K562 (cell line): Measurements from ENCODE around the gene PLXDC2. TPM values are rescaled to one million over a fixed set of nuclear protein-coding genes. Genes with fewer than 3 reads are reported as not detected.

Experiments
- ATAC-seq: fragments of 200-7000 bp; cut with Tn5 transposase; 3 replicates; pipeline ENCODE4 v1.9.1; 2020; ENCODE audit warnings: moderate library complexity
- BruUV-seq: library from RNA; stranded (reverse); fragments of 400-500 nt; replicated peaks from 2 replicates; lab custom pipeline; 2021; lab: Mats Ljungman, UMichigan
- CTCF ChIA-PET: fragments of 300-600 bp; formaldehyde crosslinking; extraction: SDS; loops from one replicate; lab custom pipeline; 2021; ENCODE audit warnings: low intra/inter-chr PET ratio; lab: Yijun Ruan, JAX
- POLR2A ChIA-PET: fragments of 300-600, 350-650 bp; sonication (Branson Sonifier 250); formaldehyde crosslinking; extraction: SDS; loops from one replicate; lab custom pipeline; 2021; ENCODE audit warnings: antibody characterized with exemption, inconsistent platforms; lab: Yijun Ruan, JAX
- DNase-seq, 4 experiments: peaks; one replicate each; pipeline versions ENCODE4 v3.0.0 to v3.0.0-alpha.2; 2011 to 2018; ENCODE audit warnings: low spot score in 3 of 4, mixed read lengths in 3 of 4; ENCODE audit errors: extremely low read depth in 1 of 4
- FAIRE-seq: peaks from 2 replicates; lab custom pipeline; 2011; peaks lifted over from hg19 to GRCh38; lab: Jason Lieb, UNC
- H2AFZ ChIP-seq: 2 replicates; pipeline ENCODE4 v1.6.0; 2011; ENCODE audit warnings: low read depth, low read length, control low read depth, inconsistent platforms
- H3K27ac ChIP-seq: fragments of 200-600 bp; 3 replicates; pipeline ENCODE4 v1.8.0; 2011; ENCODE audit warnings: low read depth, mild to moderate bottlenecking, control low read depth, inconsistent platforms, low read length, moderate library complexity, mixed read lengths; ENCODE audit errors: extremely low read depth
- H3K27me3 ChIP-seq, 2 experiments: fragments of 300-600 bp in 1 of 2; 2 replicates in 1 of 2; 3 replicates in 1 of 2; pipeline versions ENCODE4 v1.6.0 to v1.8.0; 2011; ENCODE audit warnings: inconsistent platforms in 2 of 2, low read length in 2 of 2, mild to moderate bottlenecking in 1 of 2, mixed read lengths in 1 of 2, moderate library complexity in 1 of 2; ENCODE audit not compliant: control insufficient read depth in 2 of 2, insufficient read depth in 2 of 2
- H3K36me3 ChIP-seq: fragments of 300-600 bp; 3 replicates; pipeline ENCODE4 v1.8.0; 2011; ENCODE audit warnings: mild to moderate bottlenecking, low read length, inconsistent platforms; ENCODE audit not compliant: control insufficient read depth, insufficient read depth
- H3K4me1 ChIP-seq, 2 experiments: fragments of 200-600 bp in 1 of 2; replicated peaks in 1 of 2; 2 replicates in 1 of 2; 3 replicates in 1 of 2; pipeline versions ENCODE4 v1.5.1 to v1.8.0; 2011; ENCODE audit warnings: inconsistent platforms in 2 of 2, low read length in 2 of 2, mild to moderate bottlenecking in 1 of 2, mixed read lengths in 1 of 2, moderate library complexity in 1 of 2; ENCODE audit not compliant: control insufficient read depth in 2 of 2, insufficient read depth in 2 of 2
- H3K4me2 ChIP-seq: 2 replicates; pipeline ENCODE4 v1.6.1; 2011; ENCODE audit warnings: low read length, control low read depth, inconsistent platforms, mixed read lengths; ENCODE audit not compliant: insufficient read depth
- H3K4me3 ChIP-seq: fragments of 200-600 bp; sonication (generic), shearing (Covaris generic); 2 replicates; pipeline ENCODE4 v1.5.1; 2016; ENCODE audit warnings: control low read depth, inconsistent platforms
- H3K79me2 ChIP-seq: fragments of 200-600 bp; 3 replicates; pipeline ENCODE4 v1.8.0; 2011; ENCODE audit warnings: low read length, inconsistent platforms; ENCODE audit not compliant: control insufficient read depth, insufficient read depth
- H3K9ac ChIP-seq, 2 experiments: 2 replicates each; pipeline versions ENCODE4 v1.6.0 to v1.6.1; 2011; ENCODE audit warnings: low read depth in 2 of 2, low read length in 2 of 2, control low read depth in 1 of 2, inconsistent platforms in 1 of 2, mild to moderate bottlenecking in 1 of 2, mixed read lengths in 1 of 2; ENCODE audit not compliant: insufficient read depth in 1 of 2
- H3K9me1 ChIP-seq: one replicate; pipeline ENCODE4 v1.6.0; 2011; ENCODE audit warnings: inconsistent platforms, mild to moderate bottlenecking, low read length, moderate library complexity; ENCODE audit not compliant: control insufficient read depth, insufficient read depth
- H3K9me3 ChIP-seq: replicated peaks from 2 replicates; pipeline ENCODE4 v1.5.1; 2011; ENCODE audit warnings: low read depth, low read length, inconsistent platforms; ENCODE audit not compliant: control insufficient read depth, insufficient read depth
- H4K20me1 ChIP-seq: replicated peaks from 2 replicates; pipeline ENCODE4 v1.6.1; 2011; ENCODE audit warnings: low read length, inconsistent platforms, mixed read lengths; ENCODE audit not compliant: control insufficient read depth, insufficient read depth
- ASH1L ChIP-seq: fragments of 450-650 bp; IDR thresholded peaks from 2 replicates; pipeline ENCODE4 v1.6.1; 2018; ENCODE audit warnings: borderline replicate concordance, mild to moderate bottlenecking, low read depth; ENCODE audit not compliant: partially characterized antibody
- HDAC8 ChIP-seq: fragments of 450-650 bp; IDR thresholded peaks from 2 replicates; pipeline ENCODE4 v1.6.1; 2016; ENCODE audit warnings: mild to moderate bottlenecking, missing genetic modification characterization, moderate library complexity, missing compliant biosample characterization
- JUN ChIP-seq, 2 experiments: sonication (generic) in 1 of 2; formaldehyde crosslinking in 1 of 2; IDR thresholded peaks; 2 replicates each; pipeline versions ENCODE4 v1.6.1 to v1.8.0; 2012 to 2022; ENCODE audit warnings: borderline replicate concordance in 2 of 2, mild to moderate bottlenecking in 2 of 2, improper control_type of control experiment in 1 of 2, low read depth in 1 of 2, low read length in 1 of 2, missing genetic modification reagents in 1 of 2
- L3MBTL2 ChIP-seq: fragments of 450-650 bp; IDR thresholded peaks from 2 replicates; pipeline ENCODE4 v1.6.1; 2016; ENCODE audit warnings: mild to moderate bottlenecking, moderate library complexity
- POLR2AphosphoS2 ChIP-seq: IDR thresholded peaks from 2 replicates; pipeline ENCODE4 v1.6.1; 2012; ENCODE audit warnings: low read length, improper control_type of control experiment
- ZBTB1 ChIP-seq: sonication (generic); formaldehyde crosslinking; IDR thresholded peaks from 2 replicates; pipeline ENCODE4 v1.8.1; 2023; ENCODE audit warnings: missing genetic modification reagents, low read depth, mild to moderate bottlenecking, borderline replicate concordance
- ZFPM2 ChIP-seq: fragments of 250-450 bp; sonication (Bioruptor Pico); IDR thresholded peaks from 2 replicates; pipeline ENCODE4 v1.5.1; 2022; ENCODE audit warnings: mild to moderate bottlenecking
- ZNF12 ChIP-seq: sonication (generic); formaldehyde crosslinking; IDR thresholded peaks from 2 replicates; pipeline ENCODE4 v1.4.0; 2020; ENCODE audit warnings: mild to moderate bottlenecking, missing genetic modification reagents
- ZNF146 ChIP-seq: IDR thresholded peaks from one replicate; pipeline ENCODE4 v1.6.1; 2018; ENCODE audit warnings: missing compliant biosample characterization; ENCODE audit not compliant: unreplicated experiment
- WGBS: fragments of 100-300 bp; shearing (Covaris generic); methylation state at CpG from one replicate; pipeline ENCODE4 v1.1.6; 2016; ENCODE audit warnings: low coverage, mixed read lengths; ENCODE audit not compliant: insufficient coverage; ENCODE audit errors: missing lambda C conversion rate; 5-methylcytosine and 5-hydroxymethylcytosine counted together
- in situ Hi-C: fragments of 300-500 bp; cut with MboI; formaldehyde crosslinking; loops from 4 replicates; pipeline ENCODE4 v1.15.0; 2018; ENCODE audit warnings: inconsistent platforms, mixed read lengths
- intact Hi-C: fragments of 100-400 bp; cut with micrococcal nuclease; formaldehyde crosslinking; loops from 2 replicates; pipeline ENCODE4 v1.14.2; 2022
- polyA plus RNA-seq, 8 experiments: library from polyadenylated mRNA; depleted of rRNA in 4 of 8; stranded (reverse) in 5 of 8; unstranded in 3 of 8; fragments of >200 nt; fragmentation: Nextera tagmentation in 2 of 8; fragmentation: Illumina TruSeq in 1 of 8; extraction: Ambion mirVana in 2 of 8; extraction: Trizol in 1 of 8; gene quantifications; 2 replicates each; pipeline versions ENCODE4 v1.2.1 to v1.2.3, GENCODE V29; 2011 to 2014; ENCODE audit warnings: inconsistent platforms in 1 of 8, missing spikeins in 1 of 8
- total RNA-seq, 7 experiments: library from RNA; depleted of rRNA in 6 of 7; stranded (reverse); fragments of >200 nt in 6 of 7; fragmentation: Illumina TruSeq in 2 of 7; extraction: Trizol in 2 of 7; gene quantifications; 2 replicates each; pipeline versions ENCODE4 v1.2.1 to v1.2.3, GENCODE V29; 2011 to 2021; ENCODE audit warnings: low replicate concordance in 1 of 7
- TF ChIP-seq, protein P1 (sequence below), 2 experiments: IDR thresholded peaks; 2 replicates each; pipeline ENCODE4 v1.6.1; 2012; ENCODE audit warnings: improper control_type of control experiment in 2 of 2, low read depth in 2 of 2, low read length in 2 of 2, borderline replicate concordance in 1 of 2
- TF ChIP-seq, protein P2 (sequence below): sonication (generic); formaldehyde crosslinking; IDR thresholded peaks from 2 replicates; pipeline ENCODE4 v1.8.1; 2023; ENCODE audit warnings: mild to moderate bottlenecking, missing genetic modification reagents, moderate library complexity

Gene PLXDC2
- total and polyA plus RNA-seq, 9 of the 15 experiments (the other 6 are each of a cell fraction or from before 2014, with no cell fraction given): 0.01 to 0.33 (median 0.10) TPM; not detected in 3

DNA sequence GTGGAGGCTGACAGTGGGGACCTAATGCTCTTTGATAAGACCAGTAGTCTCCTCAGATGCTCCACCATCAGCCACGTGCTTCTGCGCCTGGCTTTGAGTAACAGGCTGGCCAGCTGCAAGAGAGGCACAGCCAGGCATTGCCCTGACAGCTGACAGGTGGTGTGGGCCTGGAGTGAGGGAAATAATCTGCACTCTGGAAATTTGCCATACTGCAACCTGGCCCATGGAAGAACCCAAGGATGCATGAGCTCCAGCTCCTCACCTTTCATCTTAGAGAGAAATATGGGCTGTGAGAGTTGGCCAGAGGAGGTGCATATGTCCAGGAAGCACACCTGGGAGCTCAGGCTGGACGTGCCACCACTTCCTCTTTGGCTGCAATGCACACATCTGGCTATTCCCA is 118.9 kb downstream of the PLXDC2 start (continued):
- TF ChIP-seq, protein P1, sequence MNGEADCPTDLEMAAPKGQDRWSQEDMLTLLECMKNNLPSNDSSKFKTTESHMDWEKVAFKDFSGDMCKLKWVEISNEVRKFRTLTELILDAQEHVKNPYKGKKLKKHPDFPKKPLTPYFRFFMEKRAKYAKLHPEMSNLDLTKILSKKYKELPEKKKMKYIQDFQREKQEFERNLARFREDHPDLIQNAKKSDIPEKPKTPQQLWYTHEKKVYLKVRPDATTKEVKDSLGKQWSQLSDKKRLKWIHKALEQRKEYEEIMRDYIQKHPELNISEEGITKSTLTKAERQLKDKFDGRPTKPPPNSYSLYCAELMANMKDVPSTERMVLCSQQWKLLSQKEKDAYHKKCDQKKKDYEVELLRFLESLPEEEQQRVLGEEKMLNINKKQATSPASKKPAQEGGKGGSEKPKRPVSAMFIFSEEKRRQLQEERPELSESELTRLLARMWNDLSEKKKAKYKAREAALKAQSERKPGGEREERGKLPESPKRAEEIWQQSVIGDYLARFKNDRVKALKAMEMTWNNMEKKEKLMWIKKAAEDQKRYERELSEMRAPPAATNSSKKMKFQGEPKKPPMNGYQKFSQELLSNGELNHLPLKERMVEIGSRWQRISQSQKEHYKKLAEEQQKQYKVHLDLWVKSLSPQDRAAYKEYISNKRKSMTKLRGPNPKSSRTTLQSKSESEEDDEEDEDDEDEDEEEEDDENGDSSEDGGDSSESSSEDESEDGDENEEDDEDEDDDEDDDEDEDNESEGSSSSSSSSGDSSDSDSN (IDR thresholded peaks at IDR 0.05; ENCODE audit: borderline replicate concordance in 1 of 2, low read depth in 2 of 2, low read length in 2 of 2): no peak
- TF ChIP-seq ZFPM2 (CRISPR knock-in tag) (no peak), POLR2AphosphoS2 (no peak), ZNF12 (CRISPR knock-in tag) (no peak), ZBTB1 (CRISPR knock-in tag) (no peak)

DNA sequence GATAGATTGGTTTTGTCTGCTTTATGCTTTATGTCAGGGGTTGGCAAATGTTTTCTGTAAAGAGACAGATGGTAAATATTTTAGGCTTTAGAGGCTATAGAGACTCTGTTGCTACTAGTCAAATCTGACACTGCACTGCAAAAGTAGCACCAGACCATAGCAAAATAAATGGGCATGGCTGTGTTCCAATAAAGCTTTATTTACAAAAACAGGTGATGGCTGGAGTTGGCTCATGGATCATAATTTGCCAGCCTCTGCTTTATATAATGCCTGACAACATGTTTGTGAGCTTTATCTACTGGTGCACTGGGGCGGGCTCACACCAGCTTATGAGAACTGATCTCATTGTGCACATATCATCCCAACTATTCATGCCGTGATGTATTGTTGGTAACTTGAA is 120.1 kb downstream of the PLXDC2 start:
- intact Hi-C loops: no loop called here
- Histone ChIP-seq H3K79me2 (no peaks in the 10 kb centered on the region), H2AFZ (no peak overlapping the region), H3K9me3 (no peaks in the 10 kb centered on the region), H3K27me3 (no peaks in the 10 kb centered on the region), H3K36me3 (no peaks in the 10 kb centered on the region), H3K9me1 (no peaks in the 10 kb centered on the region), H3K4me3 (no peak overlapping the region), H4K20me1 (no peaks in the 10 kb centered on the region), H3K9ac (no peak overlapping the region), H3K4me2 (no peak overlapping the region), H3K27ac (no peak overlapping the region), H3K4me1 (no peaks in the 10 kb centered on the region)
- ATAC-seq (no peak), DNase-seq (no peak), FAIRE-seq (no peak)
- 4% methylated on average over 2 of the region's 2 CpGs for WGBS
- in situ Hi-C loops: no loop called here
- TF ChIP-seq, protein P2, sequence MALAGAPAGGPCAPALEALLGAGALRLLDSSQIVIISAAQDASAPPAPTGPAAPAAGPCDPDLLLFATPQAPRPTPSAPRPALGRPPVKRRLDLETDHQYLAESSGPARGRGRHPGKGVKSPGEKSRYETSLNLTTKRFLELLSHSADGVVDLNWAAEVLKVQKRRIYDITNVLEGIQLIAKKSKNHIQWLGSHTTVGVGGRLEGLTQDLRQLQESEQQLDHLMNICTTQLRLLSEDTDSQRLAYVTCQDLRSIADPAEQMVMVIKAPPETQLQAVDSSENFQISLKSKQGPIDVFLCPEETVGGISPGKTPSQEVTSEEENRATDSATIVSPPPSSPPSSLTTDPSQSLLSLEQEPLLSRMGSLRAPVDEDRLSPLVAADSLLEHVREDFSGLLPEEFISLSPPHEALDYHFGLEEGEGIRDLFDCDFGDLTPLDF (CRISPR knock-in tag): no peak
- TF ChIP-seq JUN (IDR thresholded peaks at IDR 0.05; ENCODE audit: borderline replicate concordance, low read depth, low read length): no peak
- no peak for TF ChIP-seq JUN (CRISPR knock-in tag; IDR thresholded peaks at IDR 0.05; ENCODE audit: borderline replicate concordance)
- TF ChIP-seq L3MBTL2: no peak
- no peak for TF ChIP-seq HDAC8 (tag)
- no peak for TF ChIP-seq ASH1L
- no peak for TF ChIP-seq ZNF146
- ChIA-PET CTCF (no interaction called here), POLR2A (no interaction called here)
- BruUV-seq: no TSS peak
